Nephron progenitor cell (in vitro differentiated cells): ENCODE results near the gene LMAN1.

Experiments used
- DNase-seq: peaks from one replicate; pipeline ENCODE4 v3.0.0; 2021
- H3K27ac Mint-ChIP-seq: 2 replicates; pipeline ENCODE4 v1.8.0; 2021; ENCODE audit warnings: mild to moderate bottlenecking, moderate library complexity, mixed read lengths
- H3K27me3 Mint-ChIP-seq: 2 replicates; pipeline ENCODE4 v1.8.0; 2021; ENCODE audit warnings: mild to moderate bottlenecking, low read depth, mixed read lengths; ENCODE audit not compliant: poor library complexity
- H3K36me3 Mint-ChIP-seq: 2 replicates; pipeline ENCODE4 v1.8.0; 2021; ENCODE audit warnings: low read depth, mixed read lengths
- H3K4me1 Mint-ChIP-seq: 2 replicates; pipeline ENCODE4 v1.8.0; 2021; ENCODE audit warnings: mixed read lengths
- H3K4me3 Mint-ChIP-seq: 2 replicates; pipeline ENCODE4 v1.8.0; 2021; ENCODE audit warnings: mild to moderate bottlenecking, moderate library complexity, mixed read lengths
- H3K9me3 Mint-ChIP-seq: 2 replicates; pipeline ENCODE4 v1.8.0; 2021; ENCODE audit warnings: mild to moderate bottlenecking, moderate library complexity, mixed read lengths
- TF ChIP-seq, protein P1 (sequence below): fragments of 200-600 bp; sonication (generic); IDR thresholded peaks from 2 replicates; pipeline ENCODE4 v1.5.0; 2021; ENCODE audit warnings: antibody characterized with exemption

The LMAN1 gene

DNA sequence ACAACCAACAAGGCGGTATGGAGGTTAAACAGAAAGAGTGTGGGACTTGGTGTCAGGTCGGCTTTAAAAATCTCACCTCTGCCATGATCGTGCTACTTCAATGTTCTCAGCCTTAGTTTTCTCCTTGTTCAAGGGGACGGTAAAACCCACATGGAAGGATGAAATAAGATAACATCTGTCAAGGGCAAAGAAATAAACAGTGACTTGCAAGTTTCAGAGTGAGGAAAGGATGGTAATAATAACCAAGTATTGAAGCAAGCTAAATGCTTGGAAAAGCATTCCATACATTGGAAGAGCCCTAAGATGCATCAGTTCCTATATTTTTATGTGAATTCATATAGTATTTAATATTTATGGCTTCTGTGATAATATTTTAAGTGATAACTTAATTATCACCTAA lies 29.8 kb upstream of the LMAN1 start:
- Mint-ChIP-seq H3K4me3 (no peak overlapping the region), H3K9me3 (peaks cover 5% of the 10 kb centered on the region), H3K4me1 (peaks cover 44% of the 10 kb centered on the region), H3K27ac (no peak overlapping the region), H3K36me3 (no peaks in the 10 kb centered on the region), H3K27me3 (peaks cover 65% of the 10 kb centered on the region)
- TF ChIP-seq, protein P1, sequence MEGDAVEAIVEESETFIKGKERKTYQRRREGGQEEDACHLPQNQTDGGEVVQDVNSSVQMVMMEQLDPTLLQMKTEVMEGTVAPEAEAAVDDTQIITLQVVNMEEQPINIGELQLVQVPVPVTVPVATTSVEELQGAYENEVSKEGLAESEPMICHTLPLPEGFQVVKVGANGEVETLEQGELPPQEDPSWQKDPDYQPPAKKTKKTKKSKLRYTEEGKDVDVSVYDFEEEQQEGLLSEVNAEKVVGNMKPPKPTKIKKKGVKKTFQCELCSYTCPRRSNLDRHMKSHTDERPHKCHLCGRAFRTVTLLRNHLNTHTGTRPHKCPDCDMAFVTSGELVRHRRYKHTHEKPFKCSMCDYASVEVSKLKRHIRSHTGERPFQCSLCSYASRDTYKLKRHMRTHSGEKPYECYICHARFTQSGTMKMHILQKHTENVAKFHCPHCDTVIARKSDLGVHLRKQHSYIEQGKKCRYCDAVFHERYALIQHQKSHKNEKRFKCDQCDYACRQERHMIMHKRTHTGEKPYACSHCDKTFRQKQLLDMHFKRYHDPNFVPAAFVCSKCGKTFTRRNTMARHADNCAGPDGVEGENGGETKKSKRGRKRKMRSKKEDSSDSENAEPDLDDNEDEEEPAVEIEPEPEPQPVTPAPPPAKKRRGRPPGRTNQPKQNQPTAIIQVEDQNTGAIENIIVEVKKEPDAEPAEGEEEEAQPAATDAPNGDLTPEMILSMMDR = no peak
- DNase-seq = no peak

DNA sequence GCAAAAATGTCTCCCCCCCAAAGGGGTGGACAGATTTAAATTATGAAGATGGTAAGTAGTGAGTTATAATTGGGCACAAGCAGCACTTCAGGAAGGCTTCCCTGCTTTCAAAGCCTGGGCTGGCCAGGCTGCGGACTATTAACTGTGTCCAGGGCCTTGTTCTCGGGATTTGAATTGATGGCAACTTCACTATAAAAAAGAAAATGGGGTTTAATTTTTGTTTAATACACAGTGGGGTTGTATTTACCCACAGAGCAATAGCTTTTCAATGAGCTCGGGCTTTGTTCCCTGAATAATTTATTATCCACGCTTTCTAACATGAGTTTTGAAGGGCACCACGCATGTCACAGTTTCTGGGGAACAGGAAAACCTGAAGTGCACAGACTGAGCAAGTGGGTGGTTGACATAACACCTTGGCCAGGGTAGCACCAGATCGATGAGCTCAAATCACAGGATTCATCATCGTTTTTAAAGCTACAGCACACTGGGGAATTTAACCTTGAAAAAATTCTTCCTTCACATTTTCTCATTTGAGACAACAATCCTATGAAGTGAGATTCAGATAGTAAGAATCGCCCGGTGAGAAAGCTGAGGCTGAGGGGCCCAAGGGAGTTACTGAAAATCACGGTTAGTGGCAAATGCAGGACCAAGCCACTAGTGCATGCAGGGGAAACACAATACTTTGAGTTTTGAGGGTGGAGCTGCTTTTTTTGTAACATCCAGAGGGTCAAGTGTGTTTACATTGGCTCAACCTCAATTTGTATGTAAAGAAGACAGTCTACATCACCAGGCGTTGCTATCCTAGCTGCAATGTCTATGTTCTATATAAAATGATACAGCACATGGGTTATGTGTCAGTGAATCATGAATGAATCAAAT lies 28.9 kb upstream of the LMAN1 start:
- Mint-ChIP-seq H3K4me3 (peak overlapping the region; percentile 7), H3K27me3 (peaks cover 64% of the 10 kb centered on the region), H3K4me1 (peaks cover 44% of the 10 kb centered on the region), H3K27ac (peak overlapping the region; percentile 31), H3K36me3 (no peaks in the 10 kb centered on the region), H3K9me3 (peaks cover 5% of the 10 kb centered on the region)
- DNase-seq = no peak
- TF ChIP-seq, protein P1 = no peak

DNA sequence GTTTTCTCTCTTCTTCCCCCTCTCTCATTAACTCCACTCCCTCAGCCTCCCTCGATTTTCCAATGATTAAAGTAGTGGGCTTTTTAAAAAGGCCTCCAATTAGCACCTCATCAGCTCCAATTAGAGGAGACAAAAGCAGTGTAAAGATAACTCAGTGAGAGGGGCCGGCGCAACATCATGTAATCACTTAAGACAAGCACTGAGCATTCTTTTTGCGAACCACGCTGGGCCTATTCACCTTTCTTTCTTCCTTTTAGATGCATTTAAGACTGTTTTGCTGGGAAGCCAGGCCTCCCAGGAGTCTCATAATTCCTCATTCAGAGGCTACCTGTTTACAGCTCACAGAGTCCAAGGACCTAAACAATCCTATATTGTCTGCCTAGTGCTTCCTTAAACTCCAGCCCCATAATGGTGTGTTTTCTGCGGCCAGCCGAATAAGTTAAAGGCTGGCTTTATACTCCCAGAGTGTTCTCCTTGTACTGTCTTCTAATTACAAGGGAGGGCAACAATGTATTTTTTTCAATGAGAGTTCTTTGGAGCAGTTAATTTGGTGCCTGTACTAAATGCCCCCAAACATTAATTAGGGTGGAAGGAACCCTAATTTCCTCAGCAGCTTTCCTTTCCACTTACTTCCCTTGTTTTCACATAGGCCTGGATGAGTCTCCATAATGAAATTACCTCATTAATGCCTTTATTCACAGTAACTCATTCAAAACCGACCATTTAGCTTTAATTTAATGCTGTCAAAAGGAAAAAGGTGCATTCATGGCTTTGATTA lies 28.0 kb upstream of the LMAN1 start:
- H3K4me1 Mint-ChIP-seq = peaks cover 44% of the 10 kb centered on the region
- peaks cover 62% of the 10 kb centered on the region for H3K27me3 Mint-ChIP-seq
- no peak overlapping the region for H3K27ac Mint-ChIP-seq
- TF ChIP-seq, protein P1 = no peak
- H3K4me3 Mint-ChIP-seq = peak overlapping the region; percentile 19
- no peak for DNase-seq
- no peaks in the 10 kb centered on the region for H3K36me3 Mint-ChIP-seq
- no peaks in the 10 kb centered on the region for H3K9me3 Mint-ChIP-seq

DNA sequence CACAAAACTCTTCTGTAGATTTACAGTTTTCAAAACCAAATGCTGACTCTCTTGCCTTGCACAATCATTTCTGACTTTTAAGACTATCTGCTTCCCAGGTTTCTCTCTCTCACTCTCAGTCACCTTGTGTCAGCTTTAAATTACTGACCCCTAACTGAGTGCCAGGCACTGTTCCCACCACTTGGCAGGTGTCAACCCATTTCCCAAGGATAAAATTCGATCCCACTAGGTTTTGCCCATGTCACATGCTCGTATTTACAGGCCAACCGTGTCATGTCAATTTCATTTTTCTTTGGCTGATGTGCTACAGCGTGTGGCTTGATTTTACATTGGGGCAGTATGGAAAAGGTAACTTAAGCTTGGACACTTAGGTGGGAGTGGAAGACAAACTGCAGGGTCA lies 26.1 kb upstream of the LMAN1 start:
- TF ChIP-seq, protein P1 = no peak
- peaks cover 65% of the 10 kb centered on the region for H3K27me3 Mint-ChIP-seq
- no peaks in the 10 kb centered on the region for H3K36me3 Mint-ChIP-seq
- DNase-seq = no peak
- no peak overlapping the region for H3K27ac Mint-ChIP-seq
- H3K4me1 Mint-ChIP-seq = peaks cover 44% of the 10 kb centered on the region
- peaks cover 6% of the 10 kb centered on the region for H3K9me3 Mint-ChIP-seq
- H3K4me3 Mint-ChIP-seq = no peak overlapping the region

DNA sequence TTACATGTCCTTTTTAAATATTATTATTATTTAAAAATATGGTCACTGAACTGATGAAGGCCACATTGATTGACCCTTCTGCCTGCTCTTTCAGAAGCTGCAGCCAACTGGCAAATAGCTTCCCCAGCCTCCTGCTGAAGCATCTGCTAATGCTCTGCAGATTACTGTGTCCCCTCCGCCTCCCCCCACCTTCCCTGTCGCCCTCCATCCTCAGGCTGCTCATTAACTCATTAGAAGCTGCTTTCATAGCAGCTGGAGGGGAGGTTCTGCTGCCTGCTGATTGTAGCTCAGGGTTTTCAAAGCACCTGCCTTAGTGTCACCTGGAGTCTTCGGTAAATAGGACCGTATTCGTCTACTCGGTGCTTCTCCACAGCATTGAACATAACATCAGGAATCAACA lies 24.8 kb upstream of the LMAN1 start:
- H3K9me3 Mint-ChIP-seq = peaks cover 11% of the 10 kb centered on the region

More for the DNA sequence above, 24.8 kb upstream of the LMAN1 start:
- TF ChIP-seq, protein P1 = no peak
- peaks cover 37% of the 10 kb centered on the region for H3K4me1 Mint-ChIP-seq
- H3K27ac Mint-ChIP-seq = no peak overlapping the region
- no peak for DNase-seq
- peaks cover 76% of the 10 kb centered on the region for H3K27me3 Mint-ChIP-seq
- H3K4me3 Mint-ChIP-seq = no peak overlapping the region
- H3K36me3 Mint-ChIP-seq = no peaks in the 10 kb centered on the region
